NCI-H1930 (cell line): ENCODE data around the gene MANF.

Experiments used
- DNase-seq, 2 experiments: peaks; one replicate each; lab custom pipeline; 2025; lab: John Stamatoyannopoulos, UW

Gene MANF

GRCh38 chr3:51436998-51437639 is 52.0 kb downstream of the MANF start:
- no peak for DNase-seq
